HG03097 (cell line): ENCODE data around the gene ADCY3.

Experiments
- ATAC-seq: cut with Tn5 transposase; IDR thresholded peaks from one replicate; pipeline ENCODE4 v1.9.1; 2021; ENCODE audit not compliant: unreplicated experiment, low FRiP score

The ADCY3 gene

GRCh38 chr2:24878341-24878740 lies 41.7 kb downstream of the ADCY3 start:
- ATAC-seq: no peak

GRCh38 chr2:24877646-24878045 lies 42.4 kb downstream of the ADCY3 start:
- no peak for ATAC-seq

GRCh38 chr2:24877067-24877466 lies 43.0 kb downstream of the ADCY3 start:
- ATAC-seq: no peak

- ATAC-seq: no peak
Measured at GRCh38 chr2:24875901-24876300, 44.1 kb downstream of the ADCY3 start.

GRCh38 chr2:24875272-24875671 lies 44.8 kb downstream of the ADCY3 start:
- ATAC-seq: no peak

- no peak for ATAC-seq
Measured at GRCh38 chr2:24874035-24874434, 46.0 kb downstream of the ADCY3 start.

GRCh38 chr2:24873619-24874018 lies 46.4 kb downstream of the ADCY3 start:
- no peak for ATAC-seq

GRCh38 chr2:24872344-24873115 lies 47.5 kb downstream of the ADCY3 start:
- ATAC-seq: no peak

- ATAC-seq: no peak
Measured at GRCh38 chr2:24871852-24872333, 48.1 kb downstream of the ADCY3 start.

GRCh38 chr2:24870891-24871705 lies 48.9 kb downstream of the ADCY3 start:
- no peak for ATAC-seq

- no peak for ATAC-seq
Measured at GRCh38 chr2:24870440-24870839, 49.6 kb downstream of the ADCY3 start.

- no peak for ATAC-seq
Measured at GRCh38 chr2:24866946-24867345, 53.1 kb downstream of the ADCY3 start.

GRCh38 chr2:24863641-24864040 lies 56.4 kb downstream of the ADCY3 start:
- ATAC-seq: no peak

GRCh38 chr2:24861500-24861899 lies 58.5 kb downstream of the ADCY3 start:
- ATAC-seq: no peak

GRCh38 chr2:24860631-24861030 lies 59.4 kb downstream of the ADCY3 start:
- no peak for ATAC-seq

- ATAC-seq: no peak
Measured at GRCh38 chr2:24859968-24860600, 60.0 kb downstream of the ADCY3 start.

GRCh38 chr2:24858996-24859395 lies 61.0 kb downstream of the ADCY3 start:
- no peak for ATAC-seq

- ATAC-seq: no peak
Measured at GRCh38 chr2:24857746-24858145, 62.3 kb downstream of the ADCY3 start.

- no peak for ATAC-seq
Measured at GRCh38 chr2:24856791-24857211, 63.2 kb downstream of the ADCY3 start.

GRCh38 chr2:24855726-24856125 lies 64.3 kb downstream of the ADCY3 start:
- no peak for ATAC-seq

GRCh38 chr2:24855022-24855622 lies 64.9 kb downstream of the ADCY3 start:
- no peak for ATAC-seq
